HepG2 (cell line): ENCODE measurements around the gene SLC25A45. TPM values are rescaled to one million over a fixed set of nuclear protein-coding genes. Genes with fewer than 3 reads are reported as not detected.

Source experiments
- ATAC-seq: fragments of 200-7000 bp; cut with Tn5 transposase; 3 replicates; pipeline ENCODE4 v1.9.1; 2020; ENCODE audit warnings: mild to moderate bottlenecking, moderate library complexity
- BruUV-seq: library from RNA; stranded (reverse); fragments of 400-500 nt; replicated peaks from 2 replicates; lab custom pipeline; 2021; lab: Mats Ljungman, UMichigan
- CTCF ChIA-PET: fragments of 300-600 bp; formaldehyde crosslinking; extraction: SDS; loops from one replicate; lab custom pipeline; 2021; ENCODE audit warnings: low total read pairs, inconsistent platforms, low intra/inter-chr PET ratio; lab: Yijun Ruan, JAX
- POLR2A ChIA-PET: fragments of 350-600 bp; sonication (Branson Sonifier 250); formaldehyde crosslinking; loops from one replicate; lab custom pipeline; 2020; ENCODE audit warnings: antibody characterized with exemption, inconsistent platforms; lab: Yijun Ruan, JAX
- DNase-seq: peaks from one replicate; pipeline ENCODE4 v3.0.0-alpha.2; 2015; ENCODE audit warnings: low spot score
- FAIRE-seq: peaks from 3 replicates; lab custom pipeline; 2011; peaks lifted over from hg19 to GRCh38; lab: Jason Lieb, UNC
- H2AFZ ChIP-seq: one replicate; pipeline ENCODE4 v1.6.1; 2011; ENCODE audit warnings: low read length, inconsistent platforms
- H3K27ac ChIP-seq: fragments of 300-600 bp; 3 replicates; pipeline ENCODE4 v1.8.0; 2011; ENCODE audit warnings: mixed run types, mild to moderate bottlenecking, mixed read lengths, low read length, inconsistent platforms; ENCODE audit not compliant: insufficient read depth; ENCODE audit errors: extremely low read length
- H3K27me3 ChIP-seq, 2 experiments: fragments of 200-600 bp in 1 of 2; 2 replicates in 1 of 2; 3 replicates in 1 of 2; pipeline versions ENCODE4 v1.6.0 to v1.8.0; 2011; ENCODE audit warnings: low read length in 2 of 2, mild to moderate bottlenecking in 2 of 2, moderate library complexity in 2 of 2, inconsistent platforms in 1 of 2; ENCODE audit not compliant: insufficient read depth in 2 of 2, control insufficient read depth in 1 of 2
- H3K36me3 ChIP-seq, 2 experiments: fragments of 200-600 bp in 1 of 2; replicated peaks in 1 of 2; 2 replicates in 1 of 2; 3 replicates in 1 of 2; pipeline versions ENCODE4 v1.5.1 to v1.8.0; 2011; ENCODE audit warnings: low read length in 2 of 2, inconsistent platforms in 1 of 2; ENCODE audit not compliant: insufficient read depth in 2 of 2, control insufficient read depth in 1 of 2
- H3K4me1 ChIP-seq: 2 replicates; pipeline ENCODE4 v1.5.1; 2012; ENCODE audit warnings: low read length, inconsistent platforms; ENCODE audit not compliant: insufficient read depth
- H3K4me2 ChIP-seq: 2 replicates; pipeline ENCODE4 v1.6.0; 2011; ENCODE audit warnings: low read depth, low read length, inconsistent platforms
- H3K4me3 ChIP-seq, 3 experiments: fragments of 200-600 bp in 1 of 3; sonication (generic), shearing (Covaris generic) in 1 of 3; replicated peaks in 1 of 3; 2 replicates each; pipeline ENCODE4 v1.5.1; 2011 to 2016; ENCODE audit warnings: low read length in 3 of 3, inconsistent platforms in 2 of 3, low read depth in 2 of 3, mild to moderate bottlenecking in 2 of 3, control low read depth in 1 of 3, mixed read lengths in 1 of 3; ENCODE audit not compliant: insufficient read depth in 1 of 3
- H3K79me2 ChIP-seq: one replicate; pipeline ENCODE4 v1.6.1; 2011; ENCODE audit warnings: low read length, inconsistent platforms; ENCODE audit not compliant: insufficient read depth
- H3K9ac ChIP-seq: 2 replicates; pipeline ENCODE4 v1.6.0; 2011; ENCODE audit warnings: mild to moderate bottlenecking, low read depth, low read length, inconsistent platforms; ENCODE audit not compliant: insufficient read depth
- H3K9me3 ChIP-seq: 2 replicates; pipeline ENCODE4 v1.5.1; 2012; ENCODE audit warnings: mild to moderate bottlenecking, low read length
- H4K20me1 ChIP-seq: 2 replicates; pipeline ENCODE4 v1.6.0; 2011; ENCODE audit warnings: inconsistent platforms, mild to moderate bottlenecking, low read length, moderate library complexity; ENCODE audit not compliant: insufficient read depth
- AKAP8 ChIP-seq: sonication (generic); formaldehyde crosslinking; IDR thresholded peaks from 2 replicates; pipeline ENCODE4 v1.5.1; 2020; ENCODE audit warnings: mild to moderate bottlenecking, missing genetic modification reagents
- ARNTL ChIP-seq: sonication (generic); formaldehyde crosslinking; IDR thresholded peaks from 2 replicates; pipeline ENCODE4 v1.4.0; 2020; ENCODE audit warnings: mild to moderate bottlenecking, missing genetic modification reagents
- ELF1 ChIP-seq: sonication (generic); formaldehyde crosslinking; IDR thresholded peaks from 2 replicates; pipeline ENCODE4 v1.4.0; 2020; ENCODE audit warnings: missing genetic modification reagents
- ELF4 ChIP-seq: sonication (generic); formaldehyde crosslinking; IDR thresholded peaks from 2 replicates; pipeline ENCODE4 v1.5.0; 2020; ENCODE audit warnings: missing genetic modification reagents, mild to moderate bottlenecking, moderate library complexity, borderline replicate concordance
- FOXA1 ChIP-seq, 2 experiments: fragments of 450-650 bp in 1 of 2; sonication (generic) in 1 of 2; formaldehyde crosslinking in 1 of 2; IDR thresholded peaks; 2 replicates each; pipeline versions ENCODE4 v1.4.0 to v1.6.1; 2016 to 2020; ENCODE audit warnings: missing genetic modification reagents in 1 of 2
- GATAD2A ChIP-seq: IDR thresholded peaks from 2 replicates; pipeline ENCODE4 v1.6.1; 2016
- HIVEP1 ChIP-seq: sonication (generic); formaldehyde crosslinking; IDR thresholded peaks from 2 replicates; pipeline ENCODE4 v1.4.0; 2020; ENCODE audit warnings: mild to moderate bottlenecking, missing genetic modification reagents
- HNRNPH1 ChIP-seq: fragments of 200-400 bp; formaldehyde crosslinking; optimal IDR thresholded peaks from 2 replicates; pipeline ENCODE3; 2017; ENCODE audit warnings: mild to moderate bottlenecking, low read depth, low read length
- HNRNPL ChIP-seq: fragments of 200-400 bp; formaldehyde crosslinking; IDR thresholded peaks from 2 replicates; pipeline ENCODE4 v1.6.1; 2017; ENCODE audit warnings: mild to moderate bottlenecking, low read depth, low read length
- KDM5B ChIP-seq: sonication (generic); formaldehyde crosslinking; IDR thresholded peaks from 2 replicates; pipeline ENCODE4 v1.4.0; 2020; ENCODE audit warnings: missing genetic modification reagents, mild to moderate bottlenecking, borderline replicate concordance
- KDM6A ChIP-seq: IDR thresholded peaks from 2 replicates; pipeline ENCODE4 v1.6.1; 2016; ENCODE audit warnings: low read depth
- MZF1 ChIP-seq: sonication (generic); formaldehyde crosslinking; IDR thresholded peaks from 2 replicates; pipeline ENCODE4 v1.8.1; 2023; ENCODE audit warnings: mild to moderate bottlenecking, missing genetic modification reagents, borderline replicate concordance
- NKX3-1 ChIP-seq: sonication (generic); formaldehyde crosslinking; IDR thresholded peaks from 2 replicates; pipeline ENCODE4 v1.5.0; 2020; ENCODE audit warnings: missing genetic modification reagents
- NPAS2 ChIP-seq: sonication (generic); formaldehyde crosslinking; IDR thresholded peaks from 2 replicates; pipeline ENCODE4 v1.8.0; 2022; ENCODE audit warnings: mild to moderate bottlenecking, missing genetic modification reagents, borderline replicate concordance
- PHF21A ChIP-seq: sonication (generic); formaldehyde crosslinking; IDR thresholded peaks from 2 replicates; pipeline ENCODE4 v1.5.0; 2020; ENCODE audit warnings: mild to moderate bottlenecking, missing genetic modification reagents
- PPARG ChIP-seq: conservative IDR thresholded peaks from 2 replicates; pipeline ENCODE4 v1.6.1; 2016; ENCODE audit warnings: missing biosample characterization, missing genetic modification reagents
- RELA ChIP-seq: sonication (generic); formaldehyde crosslinking; IDR thresholded peaks from 2 replicates; pipeline ENCODE4 v1.4.0; 2020; ENCODE audit warnings: missing genetic modification reagents
- SKI ChIP-seq: fragments of 450-650 bp; IDR thresholded peaks from one replicate; pipeline ENCODE4 v1.6.1; 2018; ENCODE audit warnings: mild to moderate bottlenecking; ENCODE audit not compliant: partially characterized antibody
- ZNF3 ChIP-seq: IDR thresholded peaks from 2 replicates; pipeline ENCODE4 v1.7.0; 2017; ENCODE audit warnings: inconsistent platforms
- ZSCAN9 ChIP-seq: IDR thresholded peaks from 2 replicates; pipeline ENCODE4 v1.6.1; 2016; ENCODE audit warnings: borderline replicate concordance
- WGBS: methylation state at CpG from one replicate; pipeline ENCODE4 v1.1.6; 2017; ENCODE audit warnings: low lambda C conversion rate; 5-methylcytosine and 5-hydroxymethylcytosine counted together
- in situ Hi-C: cut with HindIII; loops from 2 replicates; pipeline ENCODE4 v1.10.0; 2017; ENCODE audit warnings: low pct_unique_long_range_greater_than_20kb; ENCODE audit not compliant: extremely low pct_ligation_motif_present
- intact Hi-C: fragments of 100-400 bp; cut with micrococcal nuclease; formaldehyde crosslinking; loops from one replicate; pipeline ENCODE4 v1.10.0; 2022; ENCODE audit not compliant: unreplicated experiment
- polyA plus RNA-seq, 8 experiments: library from polyadenylated mRNA; depleted of rRNA in 3 of 8; stranded (reverse) in 7 of 8; unstranded in 1 of 8; fragments of >200 nt; fragmentation: Illumina TruSeq in 4 of 8; extraction: Trizol in 4 of 8; gene quantifications; 2 replicates each; pipeline versions ENCODE4 v1.2.1 to v1.2.3, GENCODE V29; 2011 to 2016; ENCODE audit warnings: low read depth in 4 of 8, missing spikeins in 1 of 8, mixed read lengths in 1 of 8; ENCODE audit not compliant: insufficient read depth in 1 of 8
- total RNA-seq, 5 experiments: library from RNA; depleted of rRNA; stranded (reverse); fragments of >200 nt; fragmentation: Illumina TruSeq; extraction: Trizol; gene quantifications; 2 replicates each; pipeline ENCODE4 v1.2.3, GENCODE V29; 2016; ENCODE audit warnings: low read depth in 1 of 5
- TF ChIP-seq, protein P1 (sequence below): sonication (generic); formaldehyde crosslinking; IDR thresholded peaks from 2 replicates; pipeline ENCODE4 v1.5.0; 2020; ENCODE audit warnings: missing genetic modification reagents
- TF ChIP-seq, protein P2 (sequence below): sonication (generic); formaldehyde crosslinking; IDR thresholded peaks from 2 replicates; pipeline ENCODE4 v1.4.0; 2020; ENCODE audit warnings: missing genetic modification reagents

SLC25A45 gene
- total and polyA plus RNA-seq, 2 of the 13 experiments (the other 11 are each of a cell fraction or from before 2014, with no cell fraction given): 1.2 to 3.4 TPM

GRCh38 chr11:65418681-65419459, 36.4 kb upstream of the SLC25A45 start:
- BruUV-seq: no TSS peak
- intact Hi-C loops: loop anchor here (1.0 to 5.0 kb wide), 2 partner anchors 8 to 93 kb away; no protein-coding TSS in a partner anchor
- ATAC-seq: peak; percentile 52
- TF ChIP-seq HNRNPH1 (peak; percentile 23), NKX3-1 (CRISPR knock-in tag) (0 out of 2 replicates have a peak, but pooled peaks have one; percentile 45), ELF1 (CRISPR knock-in tag) (peak; percentile 50), ZNF3 (no peak), ELF4 (CRISPR knock-in tag) (peak; percentile 66), KDM5B (peak; percentile 77; the same call in 1 of the 2 replicates), MZF1 (no peak), PPARG (CRISPR knock-in tag) (peak; percentile 76), AKAP8 (CRISPR knock-in tag) (peak; percentile 97), KDM6A (peak; percentile 85), SKI (peak; percentile 96), HNRNPL (peak; percentile 63; the same call in 1 of the 2 replicates), FOXA1 (IDR thresholded peaks at IDR 0.05) (peak; percentile 46), FOXA1 (CRISPR knock-in tag; IDR thresholded peaks at IDR 0.05) (peak; percentile 87), PHF21A (CRISPR knock-in tag) (peak; percentile 96), ARNTL (CRISPR knock-in tag) (peak; percentile 99), HIVEP1 (CRISPR knock-in tag) (peak; percentile 100), ZSCAN9 (CRISPR knock-in tag) (0 out of 2 replicates have a peak, but pooled peaks have one; percentile 27), GATAD2A (CRISPR knock-in tag) (peak; percentile 81), RELA (CRISPR knock-in tag) (no peak), NPAS2 (CRISPR knock-in tag) (0 out of 2 replicates have a peak, but pooled peaks have one; percentile 37)
- TF ChIP-seq, protein P1, sequence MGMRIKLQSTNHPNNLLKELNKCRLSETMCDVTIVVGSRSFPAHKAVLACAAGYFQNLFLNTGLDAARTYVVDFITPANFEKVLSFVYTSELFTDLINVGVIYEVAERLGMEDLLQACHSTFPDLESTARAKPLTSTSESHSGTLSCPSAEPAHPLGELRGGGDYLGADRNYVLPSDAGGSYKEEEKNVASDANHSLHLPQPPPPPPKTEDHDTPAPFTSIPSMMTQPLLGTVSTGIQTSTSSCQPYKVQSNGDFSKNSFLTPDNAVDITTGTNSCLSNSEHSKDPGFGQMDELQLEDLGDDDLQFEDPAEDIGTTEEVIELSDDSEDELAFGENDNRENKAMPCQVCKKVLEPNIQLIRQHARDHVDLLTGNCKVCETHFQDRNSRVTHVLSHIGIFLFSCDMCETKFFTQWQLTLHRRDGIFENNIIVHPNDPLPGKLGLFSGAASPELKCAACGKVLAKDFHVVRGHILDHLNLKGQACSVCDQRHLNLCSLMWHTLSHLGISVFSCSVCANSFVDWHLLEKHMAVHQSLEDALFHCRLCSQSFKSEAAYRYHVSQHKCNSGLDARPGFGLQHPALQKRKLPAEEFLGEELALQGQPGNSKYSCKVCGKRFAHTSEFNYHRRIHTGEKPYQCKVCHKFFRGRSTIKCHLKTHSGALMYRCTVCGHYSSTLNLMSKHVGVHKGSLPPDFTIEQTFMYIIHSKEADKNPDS (CRISPR knock-in tag): no peak
- TF ChIP-seq, protein P2, sequence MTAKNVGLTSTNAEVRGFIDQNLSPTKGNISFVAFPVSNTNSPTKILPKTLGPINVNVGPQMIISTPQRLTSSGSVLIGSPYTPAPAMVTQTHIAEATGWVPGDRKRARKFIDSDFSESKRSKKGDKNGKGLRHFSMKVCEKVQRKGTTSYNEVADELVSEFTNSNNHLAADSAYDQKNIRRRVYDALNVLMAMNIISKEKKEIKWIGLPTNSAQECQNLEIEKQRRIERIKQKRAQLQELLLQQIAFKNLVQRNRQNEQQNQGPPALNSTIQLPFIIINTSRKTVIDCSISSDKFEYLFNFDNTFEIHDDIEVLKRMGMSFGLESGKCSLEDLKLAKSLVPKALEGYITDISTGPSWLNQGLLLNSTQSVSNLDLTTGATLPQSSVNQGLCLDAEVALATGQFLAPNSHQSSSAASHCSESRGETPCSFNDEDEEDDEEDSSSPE (CRISPR knock-in tag): peak; percentile 66

More at GRCh38 chr11:65418681-65419459, 36.4 kb upstream of the SLC25A45 start:
- H3K9ac ChIP-seq: peak overlapping the region; percentile 100
- H4K20me1 ChIP-seq: peaks cover 12% of the 10 kb centered on the region
- H3K27ac ChIP-seq: peak overlapping the region; percentile 100
- H3K27me3 ChIP-seq: no peaks in the 10 kb centered on the region; a peak in 1 of 5 replicates
- ChIA-PET POLR2A (interaction anchor here (0.7 to 17.8 kb wide), 32 partner anchors 8 to 291 kb away, joined by 3 to 952 read pairs (median 8); partner anchors contain the start of genes DPF2, EHBP1L1, FRMD8 and MALAT1), CTCF (no interaction called here)
- peaks cover 67% of the 10 kb centered on the region for H3K4me1 ChIP-seq
- in situ Hi-C loops: loop anchor here (5.0 kb wide), 1 partner anchor 37 kb away; the partner anchor contains the start of gene SLC25A45
- H2AFZ ChIP-seq: no peak overlapping the region
- H3K4me3 ChIP-seq: peak overlapping the region; percentile 66 to 87 (median 70)
- peak overlapping the region; percentile 99 for H3K4me2 ChIP-seq
- DNase-seq: peak; percentile 99
- 5% methylated on average over 8 of the region's 15 CpGs for WGBS
- FAIRE-seq: peak; percentile 97
- no peaks in the 10 kb centered on the region for H3K36me3 ChIP-seq
- no peaks in the 10 kb centered on the region for H3K9me3 ChIP-seq
- peaks cover 51% of the 10 kb centered on the region for H3K79me2 ChIP-seq
